IMR-90 (cell line): ENCODE results near the gene VAMP3. TPM values are rescaled to one million over a fixed set of nuclear protein-coding genes. Genes with fewer than 3 reads are reported as not detected.

Experiments
- ATAC-seq: fragments of 200-7000 bp; cut with Tn5 transposase; 2 replicates; pipeline ENCODE4 v1.9.1; 2020; ENCODE audit warnings: low read depth, mild to moderate bottlenecking, moderate library complexity
- BruUV-seq: library from RNA; stranded (reverse); fragments of 400-500 nt; replicated peaks from 2 replicates; lab custom pipeline; 2021; lab: Mats Ljungman, UMichigan
- CTCF ChIA-PET: fragments of 300-600 bp; formaldehyde crosslinking; extraction: SDS; loops from one replicate; lab custom pipeline; 2021; ENCODE audit warnings: antibody characterized with exemption; lab: Yijun Ruan, JAX
- POLR2A ChIA-PET: fragments of 300-600 bp; sonication (Branson Sonifier 250); formaldehyde crosslinking; loops from one replicate; lab custom pipeline; 2022; ENCODE audit warnings: antibody characterized with exemption; ENCODE audit not compliant: unreplicated experiment; lab: Charles Lee
- DNase-seq: peaks from one replicate; pipeline ENCODE4 v3.0.0; 2013
- H2AFZ ChIP-seq: replicated peaks from 2 replicates; pipeline ENCODE3; 2013; ENCODE audit warnings: low read length, mild to moderate bottlenecking; ENCODE audit not compliant: poor library complexity
- H2AK5ac ChIP-seq: 2 replicates; pipeline ENCODE4 v1.6.1; 2013; ENCODE audit warnings: low read depth, low read length, inconsistent platforms
- H2AK9ac ChIP-seq: replicated peaks from 2 replicates; pipeline ENCODE3; 2013; ENCODE audit warnings: mild to moderate bottlenecking, low read depth, low read length, moderate library complexity; ENCODE audit not compliant: poor library complexity
- H2BK120ac ChIP-seq: 2 replicates; pipeline ENCODE4 v1.6.1; 2013; ENCODE audit warnings: low read depth, low read length, inconsistent platforms
- H2BK15ac ChIP-seq: 3 replicates; pipeline ENCODE4 v1.6.1; 2013; ENCODE audit warnings: low read depth, low read length, inconsistent platforms
- H2BK20ac ChIP-seq: 2 replicates; pipeline ENCODE4 v1.6.1; 2013; ENCODE audit warnings: low read depth, mild to moderate bottlenecking, inconsistent platforms, low read length, moderate library complexity
- H2BK5ac ChIP-seq: 2 replicates; pipeline ENCODE4 v1.6.1; 2013; ENCODE audit warnings: mild to moderate bottlenecking, low read depth, low read length, inconsistent platforms; ENCODE audit not compliant: poor library complexity, severe bottlenecking
- H3K14ac ChIP-seq: replicated peaks from 2 replicates; pipeline ENCODE4 v1.6.1; 2013; ENCODE audit warnings: low read depth, low read length, inconsistent platforms
- H3K18ac ChIP-seq: 2 replicates; pipeline ENCODE4 v1.6.1; 2013; ENCODE audit warnings: low read depth, low read length, control low read depth
- H3K23ac ChIP-seq: 2 replicates; pipeline ENCODE4 v1.6.1; 2013; ENCODE audit warnings: low read depth, low read length, inconsistent platforms
- H3K27ac ChIP-seq: 2 replicates; pipeline ENCODE4 v1.5.1; 2013; ENCODE audit warnings: mild to moderate bottlenecking, control low read depth, low read length; ENCODE audit not compliant: insufficient read depth
- H3K27me3 ChIP-seq: 2 replicates; pipeline ENCODE4 v1.6.1; 2013; ENCODE audit warnings: low read length; ENCODE audit not compliant: control insufficient read depth, insufficient read depth
- H3K36me3 ChIP-seq: 2 replicates; pipeline ENCODE4 v1.6.1; 2013; ENCODE audit warnings: low read length, mixed read lengths; ENCODE audit not compliant: control insufficient read depth, insufficient read depth
- H3K4ac ChIP-seq: 2 replicates; pipeline ENCODE4 v1.6.1; 2013; ENCODE audit warnings: low read depth, low read length, inconsistent platforms
- H3K4me1 ChIP-seq: 2 replicates; pipeline ENCODE4 v1.6.1; 2013; ENCODE audit warnings: low read length, mixed read lengths; ENCODE audit not compliant: control insufficient read depth, insufficient read depth
- H3K4me2 ChIP-seq: 2 replicates; pipeline ENCODE4 v1.6.1; 2013; ENCODE audit warnings: low read depth, mild to moderate bottlenecking, control low read depth, low read length, moderate library complexity
- H3K4me3 ChIP-seq: 2 replicates; pipeline ENCODE4 v1.5.1; 2013; ENCODE audit warnings: low read depth, mild to moderate bottlenecking, control low read depth, low read length, moderate library complexity; ENCODE audit not compliant: insufficient read depth
- H3K56ac ChIP-seq: 2 replicates; pipeline ENCODE4 v1.6.1; 2013; ENCODE audit warnings: low read length, inconsistent platforms; ENCODE audit not compliant: insufficient read depth; ENCODE audit errors: extremely low read depth
- H3K79me1 ChIP-seq, 2 experiments: 2 replicates each; pipeline ENCODE4 v1.6.1; 2013; ENCODE audit warnings: low read length in 2 of 2, inconsistent platforms in 1 of 2, low read depth in 1 of 2
- H3K9ac ChIP-seq: 2 replicates; pipeline ENCODE4 v1.6.1; 2013; ENCODE audit warnings: low read depth, low read length, control low read depth
- H3K9me1 ChIP-seq: 2 replicates; pipeline ENCODE4 v1.6.1; 2013; ENCODE audit warnings: low read length, inconsistent platforms; ENCODE audit not compliant: insufficient read depth
- H3K9me3 ChIP-seq: 2 replicates; pipeline ENCODE4 v1.6.1; 2013; ENCODE audit warnings: low read length; ENCODE audit not compliant: control insufficient read depth, insufficient read depth
- H4K20me1 ChIP-seq: 2 replicates; pipeline ENCODE4 v1.6.1; 2013; ENCODE audit warnings: low read length, inconsistent platforms; ENCODE audit not compliant: insufficient read depth
- H4K5ac ChIP-seq: 2 replicates; pipeline ENCODE4 v1.6.1; 2013; ENCODE audit warnings: mild to moderate bottlenecking, low read depth, low read length, control low read depth
- H4K8ac ChIP-seq, 2 experiments: 2 replicates each; pipeline ENCODE4 v1.6.1; 2013; ENCODE audit warnings: low read depth in 2 of 2, low read length in 2 of 2, control low read depth in 1 of 2, inconsistent platforms in 1 of 2
- H4K91ac ChIP-seq: 2 replicates; pipeline ENCODE4 v1.6.1; 2013; ENCODE audit warnings: low read depth, low read length, inconsistent platforms; ENCODE audit not compliant: insufficient read depth
- MAFK ChIP-seq: IDR thresholded peaks from 2 replicates; pipeline ENCODE4 v1.6.1; 2012; ENCODE audit warnings: low read depth, low read length, improper control_type of control experiment
- RCOR1 ChIP-seq: IDR thresholded peaks from 2 replicates; pipeline ENCODE4 v1.6.1; 2012; ENCODE audit warnings: mild to moderate bottlenecking, low read length, improper control_type of control experiment; ENCODE audit not compliant: insufficient replicate concordance
- WGBS, 2 experiments: methylation state at CpG; one replicate each; pipeline versions ENCODE4 v1.1.5 to v1.1.7; 2013; ENCODE audit warnings: missing lambda C conversion rate in 2 of 2; ENCODE audit not compliant: insufficient read length in 1 of 2; ENCODE audit errors: extremely low coverage in 2 of 2; 5-methylcytosine and 5-hydroxymethylcytosine counted together
- dilution Hi-C: fragments of 300-500 bp; cut with HindIII; formaldehyde crosslinking; loops from one replicate; pipeline ENCODE4 v1.14.3; 2018; ENCODE audit warnings: low sequenced_read_pairs; ENCODE audit not compliant: unreplicated experiment
- in situ Hi-C: fragments of 300-500 bp; cut with MboI; formaldehyde crosslinking; loops from 3 replicates; pipeline ENCODE4 v1.14.3; 2019; ENCODE audit warnings: low sequenced_read_pairs, inconsistent platforms, mixed read lengths
- intact Hi-C: fragments of 100-400 bp; cut with micrococcal nuclease; formaldehyde crosslinking; loops from 2 replicates; pipeline ENCODE4 v1.10.0; 2022
- polyA plus RNA-seq, 3 experiments: library from polyadenylated mRNA; depleted of rRNA; stranded (reverse); fragments of >200 nt; gene quantifications; 2 replicates each; pipeline ENCODE4 v1.2.3, GENCODE V29; 2012; ENCODE audit warnings: low replicate concordance in 1 of 3
- total RNA-seq: library from RNA; depleted of rRNA; stranded (reverse); fragments of >200 nt; gene quantifications from 2 replicates; pipeline ENCODE4 v1.2.3, GENCODE V29; 2012
- TF ChIP-seq, protein P1 (sequence below): fragments of 150-350 bp; IDR thresholded peaks from 2 replicates; pipeline ENCODE4 v1.6.1; 2017; ENCODE audit warnings: mild to moderate bottlenecking, antibody characterized with exemption, low read length, low read depth

VAMP3 gene
- total and polyA plus RNA-seq, 2 of the 4 experiments (the other 2 are of a cell fraction) = 99.1 to 354 TPM

DNA sequence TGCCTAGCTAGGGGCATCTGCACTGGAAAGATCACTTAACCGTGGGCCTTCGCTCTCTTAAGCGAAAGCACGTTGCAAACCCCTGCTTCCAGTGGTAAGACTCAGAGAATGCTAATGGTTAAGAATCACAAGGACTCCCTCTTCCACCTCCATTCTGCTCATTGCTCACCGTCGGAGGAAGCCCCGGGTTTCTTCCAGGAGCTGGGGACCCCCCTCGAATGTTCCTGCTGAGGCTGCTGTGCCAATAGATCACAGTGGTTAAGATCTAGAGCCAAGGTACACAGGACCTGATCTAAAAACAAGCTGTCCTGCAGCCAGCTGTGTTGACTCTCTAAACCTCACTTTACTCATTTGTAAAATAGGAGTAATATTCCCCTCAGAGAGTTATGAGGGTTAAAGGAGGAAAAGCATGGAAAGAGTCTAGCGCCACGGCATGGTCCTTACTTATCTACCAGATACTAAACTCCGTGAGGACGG, 765 bp downstream of the VAMP3 start:
- Histone ChIP-seq H2BK120ac (no peak overlapping the region), H3K79me1 (peaks cover 17 to 31% of the 10 kb centered on the region in 2 experiments), H3K4me1 (no peaks in the 10 kb centered on the region), H3K18ac (no peak overlapping the region), H3K27ac (peak overlapping the region; percentile 75), H2AFZ (peak overlapping the region; percentile 94), H2BK15ac (no peak overlapping the region), H3K27me3 (no peaks in the 10 kb centered on the region), H2BK5ac (peak overlapping the region; percentile 3), H3K4ac (peak overlapping the region; percentile 14), H2BK20ac (no peak overlapping the region), H4K91ac (no peak overlapping the region; the same call in 1 of the 2 replicates), H4K5ac (peak overlapping the region; percentile 41; the same call in 1 of the 2 replicates), H3K9me3 (no peaks in the 10 kb centered on the region), H3K9ac (peak overlapping the region; percentile 95), H3K36me3 (peaks cover 2% of the 10 kb centered on the region; the same call in 1 of the 2 replicates), H3K56ac (peak overlapping the region; percentile 75; the same call in 1 of the 2 replicates), H3K4me3 (peak overlapping the region; percentile 97), H4K20me1 (peaks cover 6% of the 10 kb centered on the region; the same call in 1 of the 2 replicates), H4K8ac (peak overlapping the region; percentile 74 to 85), H2AK9ac (peak overlapping the region; percentile 94), H3K4me2 (peak overlapping the region; percentile 81), H3K23ac (peak overlapping the region; percentile 36), H3K9me1 (peaks cover 6% of the 10 kb centered on the region; the same call in 1 of the 2 replicates), H3K14ac (peak overlapping the region; percentile 89), H2AK5ac (peak overlapping the region; percentile 83; the same call in 1 of the 2 replicates)
- DNase-seq (no peak), ATAC-seq (no peak)
- TF ChIP-seq MAFK = no peak
- TF ChIP-seq RCOR1 = no peak
- TF ChIP-seq, protein P1, sequence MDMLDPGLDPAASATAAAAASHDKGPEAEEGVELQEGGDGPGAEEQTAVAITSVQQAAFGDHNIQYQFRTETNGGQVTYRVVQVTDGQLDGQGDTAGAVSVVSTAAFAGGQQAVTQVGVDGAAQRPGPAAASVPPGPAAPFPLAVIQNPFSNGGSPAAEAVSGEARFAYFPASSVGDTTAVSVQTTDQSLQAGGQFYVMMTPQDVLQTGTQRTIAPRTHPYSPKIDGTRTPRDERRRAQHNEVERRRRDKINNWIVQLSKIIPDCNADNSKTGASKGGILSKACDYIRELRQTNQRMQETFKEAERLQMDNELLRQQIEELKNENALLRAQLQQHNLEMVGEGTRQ = no peak
- dilution Hi-C loops = no loop called here
- BruUV-seq = no TSS peak
- intact Hi-C loops = no loop called here
- ChIA-PET CTCF (interaction anchor here (1.4 kb wide), 1 partner anchor 104 kb away, joined by 3 read pairs; no protein-coding TSS in a partner anchor), POLR2A (no interaction called here)
- in situ Hi-C loops = no loop called here
- WGBS, 2 experiments = no CpG with 5 or more reads among the region's 12 CpGs
